ENCODE results near the gene FGD3. TPM values are rescaled to one million over a fixed set of nuclear protein-coding genes. Genes with fewer than 3 reads are reported as not detected.
A peak's percentile ranks its signal among the peaks of the same experiment; 100 is the strongest.

FGD3 gene
- total RNA-seq, 1 donor: not detected

DNA sequence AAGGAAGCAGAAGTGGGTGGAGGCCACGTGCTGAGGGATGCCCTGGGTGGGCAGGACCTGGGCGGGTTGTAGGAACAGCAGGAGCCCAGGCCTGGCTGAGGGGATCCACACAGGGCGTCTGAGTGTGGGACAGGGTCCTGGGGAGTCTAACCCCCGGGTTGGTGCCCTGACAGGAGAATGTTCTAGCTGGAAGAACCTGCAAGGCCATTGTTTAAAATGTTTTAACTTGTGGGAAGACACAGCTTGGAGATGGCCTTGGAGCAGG, 77.3 kb downstream of the FGD3 start:
- Histone ChIP-seq H2AFZ (ENCODE audit: low read length) (no peak overlapping the region), H3K27ac (ENCODE audit: low read depth, low read length) (no peak overlapping the region), H3K36me3 (ENCODE audit: insufficient read depth, low read length) (no peaks in the 10 kb centered on the region), H4K20me1 (ENCODE audit: insufficient read depth, low read length) (no peaks in the 10 kb centered on the region), H3K9me3 (ENCODE audit: low read depth, low read length) (no peaks in the 10 kb centered on the region), H3K4me1 (ENCODE audit: insufficient read depth, low read length) (no peaks in the 10 kb centered on the region), H3K4me3 (ENCODE audit: insufficient read depth, low read length) (no peak overlapping the region), H3K4me2 (ENCODE audit: insufficient read depth, low read length) (no peak overlapping the region), H3K79me2 (ENCODE audit: insufficient read depth, low read length) (no peaks in the 10 kb centered on the region), H3K27me3 (ENCODE audit: insufficient read depth, low read length) (peaks cover under 1% of the 10 kb centered on the region)
- TF ChIP-seq, protein P1, sequence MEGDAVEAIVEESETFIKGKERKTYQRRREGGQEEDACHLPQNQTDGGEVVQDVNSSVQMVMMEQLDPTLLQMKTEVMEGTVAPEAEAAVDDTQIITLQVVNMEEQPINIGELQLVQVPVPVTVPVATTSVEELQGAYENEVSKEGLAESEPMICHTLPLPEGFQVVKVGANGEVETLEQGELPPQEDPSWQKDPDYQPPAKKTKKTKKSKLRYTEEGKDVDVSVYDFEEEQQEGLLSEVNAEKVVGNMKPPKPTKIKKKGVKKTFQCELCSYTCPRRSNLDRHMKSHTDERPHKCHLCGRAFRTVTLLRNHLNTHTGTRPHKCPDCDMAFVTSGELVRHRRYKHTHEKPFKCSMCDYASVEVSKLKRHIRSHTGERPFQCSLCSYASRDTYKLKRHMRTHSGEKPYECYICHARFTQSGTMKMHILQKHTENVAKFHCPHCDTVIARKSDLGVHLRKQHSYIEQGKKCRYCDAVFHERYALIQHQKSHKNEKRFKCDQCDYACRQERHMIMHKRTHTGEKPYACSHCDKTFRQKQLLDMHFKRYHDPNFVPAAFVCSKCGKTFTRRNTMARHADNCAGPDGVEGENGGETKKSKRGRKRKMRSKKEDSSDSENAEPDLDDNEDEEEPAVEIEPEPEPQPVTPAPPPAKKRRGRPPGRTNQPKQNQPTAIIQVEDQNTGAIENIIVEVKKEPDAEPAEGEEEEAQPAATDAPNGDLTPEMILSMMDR (IDR thresholded peaks at IDR 0.05; ENCODE audit: extremely low read depth, low read depth, low read length): no peak
- DNase-seq (ENCODE audit: insufficient read length, low spot score, missing footprints): peak; percentile 38

DNA sequence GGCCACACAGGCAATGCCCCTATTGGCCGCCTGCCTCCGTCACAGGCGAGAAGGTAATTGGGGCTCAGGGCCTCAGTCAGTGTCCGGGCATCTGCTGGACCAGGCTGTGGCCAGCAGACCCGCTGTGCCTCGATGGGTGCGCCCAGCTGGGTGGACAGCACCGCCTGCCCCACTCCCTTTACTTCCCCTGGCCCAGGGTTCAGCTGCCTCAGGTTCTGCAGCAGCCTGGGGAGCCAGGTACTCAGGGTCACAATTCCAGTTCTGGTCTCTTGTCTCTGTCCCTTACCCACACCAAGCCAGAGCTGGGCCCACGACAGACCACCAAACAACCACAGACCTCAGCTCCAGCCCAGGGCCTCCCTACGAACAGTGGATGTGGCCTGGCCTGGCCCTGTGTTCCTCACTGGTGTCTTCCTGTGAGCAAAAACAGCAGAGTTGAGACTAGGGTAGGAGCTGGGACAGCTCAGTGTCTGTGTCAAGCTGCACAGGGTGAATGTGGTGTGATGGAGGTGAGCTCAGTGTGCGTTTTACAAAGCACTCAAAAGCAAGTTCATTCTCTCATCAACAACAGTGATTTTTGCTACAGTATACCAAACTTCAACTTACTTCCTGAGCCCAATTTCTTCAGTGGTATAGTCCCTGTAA, 77.8 kb downstream of the FGD3 start:
- TF ChIP-seq, protein P1 (IDR thresholded peaks at IDR 0.05; ENCODE audit: extremely low read depth, low read depth, low read length): no peak
- no peaks in the 10 kb centered on the region for H4K20me1 ChIP-seq (ENCODE audit: insufficient read depth, low read length)
- H3K9me3 ChIP-seq (ENCODE audit: low read depth, low read length): no peaks in the 10 kb centered on the region
- H3K4me3 ChIP-seq (ENCODE audit: insufficient read depth, low read length): no peak overlapping the region
- H3K79me2 ChIP-seq (ENCODE audit: insufficient read depth, low read length): no peaks in the 10 kb centered on the region
- no peaks in the 10 kb centered on the region for H3K27me3 ChIP-seq (ENCODE audit: insufficient read depth, low read length)
- no peaks in the 10 kb centered on the region for H3K36me3 ChIP-seq (ENCODE audit: insufficient read depth, low read length)
- H3K4me2 ChIP-seq (ENCODE audit: insufficient read depth, low read length): no peak overlapping the region
- H3K27ac ChIP-seq (ENCODE audit: low read depth, low read length): no peak overlapping the region
- peak; percentile 68 for DNase-seq (ENCODE audit: insufficient read length, low spot score, missing footprints)
- no peaks in the 10 kb centered on the region for H3K4me1 ChIP-seq (ENCODE audit: insufficient read depth, low read length)
- no peak overlapping the region for H2AFZ ChIP-seq (ENCODE audit: low read length)

DNA sequence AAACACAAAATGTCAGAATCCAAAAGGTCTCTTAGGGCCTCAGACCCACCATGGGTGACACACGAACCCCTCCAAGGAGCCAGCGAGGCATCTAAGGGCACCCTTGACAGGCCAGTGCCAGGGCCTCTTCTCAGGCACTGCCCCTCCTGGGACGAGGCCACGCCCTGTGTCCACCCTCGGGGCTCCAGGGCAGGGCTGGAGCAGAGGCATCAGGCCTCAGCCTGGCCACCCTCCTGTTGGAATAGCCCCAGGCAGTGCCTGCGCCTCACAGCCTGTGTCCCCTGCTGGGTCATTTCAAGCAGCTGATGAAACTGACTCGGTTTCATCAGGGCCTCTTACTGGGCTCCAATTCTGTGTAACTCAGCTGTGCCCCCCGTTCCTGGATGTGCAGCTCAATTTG, 78.4 kb downstream of the FGD3 start:
- Histone ChIP-seq H3K27ac (ENCODE audit: low read depth, low read length) (no peak overlapping the region), H3K4me3 (ENCODE audit: insufficient read depth, low read length) (no peak overlapping the region), H3K4me2 (ENCODE audit: insufficient read depth, low read length) (no peak overlapping the region), H2AFZ (ENCODE audit: low read length) (no peak overlapping the region), H3K4me1 (ENCODE audit: insufficient read depth, low read length) (no peaks in the 10 kb centered on the region), H3K9me3 (ENCODE audit: low read depth, low read length) (no peaks in the 10 kb centered on the region), H4K20me1 (ENCODE audit: insufficient read depth, low read length) (no peaks in the 10 kb centered on the region), H3K27me3 (ENCODE audit: insufficient read depth, low read length) (no peaks in the 10 kb centered on the region), H3K36me3 (ENCODE audit: insufficient read depth, low read length) (no peaks in the 10 kb centered on the region), H3K79me2 (ENCODE audit: insufficient read depth, low read length) (no peaks in the 10 kb centered on the region)
- DNase-seq (ENCODE audit: insufficient read length, low spot score, missing footprints): peak; percentile 21
- TF ChIP-seq, protein P1 (IDR thresholded peaks at IDR 0.05; ENCODE audit: extremely low read depth, low read depth, low read length): no peak

DNA sequence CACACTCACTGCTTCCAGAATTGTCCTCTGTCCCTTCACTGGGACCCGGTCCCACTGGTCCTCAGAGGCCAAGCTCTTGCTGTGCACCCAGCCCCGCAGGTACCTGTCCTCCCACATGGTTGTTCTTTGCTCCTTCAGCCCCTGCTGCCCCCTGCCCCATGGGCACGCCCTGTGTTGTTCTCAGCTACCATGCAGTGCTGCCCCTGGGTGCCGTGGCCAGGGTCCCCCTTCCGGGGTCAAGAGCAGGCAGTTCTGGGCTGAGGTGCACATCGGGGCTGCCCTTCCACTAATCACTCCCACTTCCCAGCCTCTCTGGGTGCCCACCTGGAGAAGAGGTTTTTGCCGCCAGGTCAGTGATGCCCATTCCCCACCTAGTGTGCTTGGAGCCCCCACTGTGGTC, 79.3 kb downstream of the FGD3 start:
- no peaks in the 10 kb centered on the region for H4K20me1 ChIP-seq (ENCODE audit: insufficient read depth, low read length)
- DNase-seq (ENCODE audit: insufficient read length, low spot score, missing footprints): peak; percentile 62
- H3K4me1 ChIP-seq (ENCODE audit: insufficient read depth, low read length): no peaks in the 10 kb centered on the region
- H3K27ac ChIP-seq (ENCODE audit: low read depth, low read length): no peak overlapping the region
- no peaks in the 10 kb centered on the region for H3K9me3 ChIP-seq (ENCODE audit: low read depth, low read length)
- H3K36me3 ChIP-seq (ENCODE audit: insufficient read depth, low read length): no peaks in the 10 kb centered on the region
- H3K79me2 ChIP-seq (ENCODE audit: insufficient read depth, low read length): no peaks in the 10 kb centered on the region
- H3K27me3 ChIP-seq (ENCODE audit: insufficient read depth, low read length): no peaks in the 10 kb centered on the region
- TF ChIP-seq, protein P1 (IDR thresholded peaks at IDR 0.05; ENCODE audit: extremely low read depth, low read depth, low read length): no peak
- H3K4me2 ChIP-seq (ENCODE audit: insufficient read depth, low read length): no peak overlapping the region
- H2AFZ ChIP-seq (ENCODE audit: low read length): no peak overlapping the region
- H3K4me3 ChIP-seq (ENCODE audit: insufficient read depth, low read length): no peak overlapping the region
